Psoas muscle (tissue), 8 donors: ENCODE results near the gene B9D1. TPM values are rescaled to one million over a fixed set of nuclear protein-coding genes. Genes with fewer than 3 reads are reported as not detected.

Experiments used
- ATAC-seq, 4 donors: fragments of 200-7000 bp; cut with Tn5 transposase; one replicate each; pipeline ENCODE4 v1.9.1; 2020; ENCODE audit warnings: moderate library complexity in 3 of 4, mild to moderate bottlenecking in 2 of 4
- DNase-seq, 2 donors: peaks; one replicate each; pipeline ENCODE4 v3.0.0-alpha.2; 2020
- H3K27ac ChIP-seq: fragments of 200-600 bp; one replicate; pipeline ENCODE4 v1.8.0; 2022
- H3K27me3 ChIP-seq, 3 donors: fragments of 200-600 bp in 1 of 3; one replicate each; pipeline versions ENCODE4 v1.6.1 to v1.8.0; 2013 to 2022; ENCODE audit warnings: low read length in 2 of 3, mild to moderate bottlenecking in 2 of 3, moderate library complexity in 1 of 3; ENCODE audit not compliant: insufficient read depth in 3 of 3
- H3K36me3 ChIP-seq, 2 donors: fragments of 200-600 bp in 1 of 2; one replicate each; pipeline versions ENCODE4 v1.6.1 to v1.8.0; 2013 to 2022; ENCODE audit warnings: low read depth in 1 of 2, mild to moderate bottlenecking in 1 of 2, moderate library complexity in 1 of 2; ENCODE audit not compliant: insufficient read depth in 1 of 2
- H3K4me1 ChIP-seq: fragments of 200-600 bp; one replicate; pipeline ENCODE4 v1.8.0; 2022
- H3K4me3 ChIP-seq: fragments of 200-600 bp; one replicate; pipeline ENCODE4 v1.8.0; 2022; ENCODE audit warnings: mild to moderate bottlenecking
- H3K9me3 ChIP-seq: fragments of 200-600 bp; one replicate; pipeline ENCODE4 v1.8.0; 2022
- CTCF ChIP-seq: fragments of 200-600 bp; IDR thresholded peaks from one replicate; pipeline ENCODE4 v1.8.0; 2022; ENCODE audit warnings: antibody characterized with exemption
- WGBS, 3 donors: extraction: QIAGEN DNeasy Blood & Tissue Kit; methylation state at CpG; one replicate each; pipeline versions ENCODE4 v1.1.6 to v1.1.7; 2013; 5-methylcytosine and 5-hydroxymethylcytosine counted together
- intact Hi-C, 2 donors: fragments of 100-400 bp; cut with DNase I; formaldehyde crosslinking; loops; one replicate each; pipeline versions ENCODE4 v1.11.0 to v1.14.2; 2022
- polyA plus RNA-seq, 3 donors: library from polyadenylated mRNA; stranded (reverse); fragments of 200-250 nt; gene quantifications; one replicate each; pipeline ENCODE4 v1.2.3, GENCODE V29; 2013
- total RNA-seq, 4 donors: library from RNA; stranded (reverse); fragmentation: NEBNext Ultra II Directional in 2 of 4; extraction: Animal tissue kit (Norgen Biotek cat#: 25700) in 2 of 4; gene quantifications; one replicate each; pipeline versions ENCODE4 v1.2.1 to v1.2.4, GENCODE V29; 2021 to 2023
- donor health status: healthy with polysubstance abuse.
- donor health status: DM: no; HTN: no; CAD: no; lungs with moderate emphysema.
- donor health status: Bipolar disorder and iron deficiency.
- donor health status: healthy.
- donor health status: DM: yes; HTN: yes; CAD: no.
- donor health status: DM: no; HTN: no; CAD: no.
- donor health status: DM: no; HTN: no; CAD: no.
- donor health status: DM: yes; HTN: yes; CAD: no.

B9D1 gene
- total and polyA plus RNA-seq, 7 donors = 4.7 to 9.2 (median 7.0) TPM

GRCh38 chr17:19331543-19332245 is 30.8 kb downstream of the B9D1 start:
- 92 to 96% (median 95%) methylated on average over 13 of the region's 13 CpGs for WGBS, 3 donors
- H3K4me3 ChIP-seq = no peak overlapping the region

GRCh38 chr17:19331134-19331533 is 31.4 kb downstream of the B9D1 start:
- WGBS, 3 donors = 70 to 74% (median 73%) methylated on average over 4 of the region's 4 CpGs
- peaks cover 0 to 44% of the 10 kb centered on the region in 2 donors for H3K36me3 ChIP-seq
- no peak for ATAC-seq

More at GRCh38 chr17:19331543-19332245, 30.8 kb downstream of the B9D1 start:
- DNase-seq (no peak), ATAC-seq (no peak)
- TF ChIP-seq CTCF = no peak
- no peaks in the 10 kb centered on the region for H3K9me3 ChIP-seq
- H3K4me1 ChIP-seq = no peaks in the 10 kb centered on the region
- H3K27me3 ChIP-seq = no peaks in the 10 kb centered on the region
- H3K36me3 ChIP-seq = peaks cover 0 to 44% of the 10 kb centered on the region in 2 donors
- intact Hi-C loops = no loop called here
- H3K27ac ChIP-seq = no peak overlapping the region

GRCh38 chr17:19330271-19330670 is 32.3 kb downstream of the B9D1 start:
- no peak overlapping the region for H3K27ac ChIP-seq
- peaks cover 5% of the 10 kb centered on the region for H3K9me3 ChIP-seq
- 69 to 77% (median 75%) methylated on average over 3 of the region's 3 CpGs for WGBS, 3 donors
- no peaks in the 10 kb centered on the region for H3K27me3 ChIP-seq
- H3K4me1 ChIP-seq = no peaks in the 10 kb centered on the region
- no peak for ATAC-seq
- no peak overlapping the region for H3K4me3 ChIP-seq
- DNase-seq = no peak
- intact Hi-C loops = no loop called here
- H3K36me3 ChIP-seq = peaks cover 0 to 44% of the 10 kb centered on the region in 2 donors
- TF ChIP-seq CTCF = no peak

More at GRCh38 chr17:19331134-19331533, 31.4 kb downstream of the B9D1 start:
- TF ChIP-seq CTCF = no peak
- Histone ChIP-seq H3K27me3 (no peaks in the 10 kb centered on the region), H3K27ac (no peak overlapping the region), H3K4me1 (no peaks in the 10 kb centered on the region), H3K9me3 (no peaks in the 10 kb centered on the region), H3K4me3 (no peak overlapping the region)
- no peak for DNase-seq
- intact Hi-C loops = no loop called here

GRCh38 chr17:19329839-19330238 is 32.7 kb downstream of the B9D1 start:
- ATAC-seq = no peak
- Histone ChIP-seq H3K27ac (no peak overlapping the region), H3K9me3 (peaks cover 5% of the 10 kb centered on the region), H3K4me1 (no peaks in the 10 kb centered on the region), H3K27me3 (no peaks in the 10 kb centered on the region), H3K4me3 (no peak overlapping the region), H3K36me3 (peaks cover 0 to 44% of the 10 kb centered on the region in 2 donors)
- no peak for DNase-seq
- 88 to 100% (median 91%) methylated on average over 2 of the region's 2 CpGs for WGBS, 3 donors
- intact Hi-C loops = no loop called here
- TF ChIP-seq CTCF = no peak

GRCh38 chr17:19329136-19329535 is 33.4 kb downstream of the B9D1 start:
- Histone ChIP-seq H3K4me1 (no peaks in the 10 kb centered on the region), H3K27me3 (no peaks in the 10 kb centered on the region), H3K36me3 (peaks cover 0 to 40% of the 10 kb centered on the region in 2 donors), H3K9me3 (peaks cover 5% of the 10 kb centered on the region), H3K27ac (no peak overlapping the region), H3K4me3 (no peak overlapping the region)
- ATAC-seq (no peak), DNase-seq (no peak)
- no peak for TF ChIP-seq CTCF
- 94 to 100% (median 96%) methylated on average over 2 of the region's 2 CpGs for WGBS, 3 donors
- intact Hi-C loops = no loop called here
